Muscle of leg (tissue), 11 donors: Measurements from ENCODE around the gene ARHGEF25. TPM values are rescaled to one million over a fixed set of nuclear protein-coding genes. Genes with fewer than 3 reads are reported as not detected.
A peak's percentile ranks its signal among the peaks of the same experiment; 100 is the strongest.

Experiments used
- DNase-seq: peaks from one replicate; pipeline ENCODE4 v3.0.0; 2013
- H3K27ac ChIP-seq: one replicate; pipeline ENCODE4 v1.5.1; 2013; ENCODE audit warnings: mild to moderate bottlenecking, low read length, control low read depth
- H3K27me3 ChIP-seq: one replicate; pipeline ENCODE4 v1.6.1; 2013; ENCODE audit warnings: low read length; ENCODE audit not compliant: control insufficient read depth, insufficient read depth
- H3K36me3 ChIP-seq: one replicate; pipeline ENCODE4 v1.6.1; 2013; ENCODE audit warnings: low read length; ENCODE audit not compliant: control insufficient read depth, insufficient read depth
- H3K4me1 ChIP-seq: one replicate; pipeline ENCODE4 v1.6.1; 2013; ENCODE audit warnings: low read length; ENCODE audit not compliant: control insufficient read depth, insufficient read depth
- H3K4me3 ChIP-seq: one replicate; pipeline ENCODE4 v1.5.1; 2013; ENCODE audit warnings: low read length, control low read depth
- H3K9me3 ChIP-seq: replicated peaks from 2 replicates; pipeline ENCODE4 v1.6.1; 2013; ENCODE audit warnings: low read depth, low read length; ENCODE audit not compliant: control insufficient read depth
- WGBS: methylation state at CpG from one replicate; pipeline ENCODE4 v1.1.5; 2013; ENCODE audit warnings: missing lambda C conversion rate; ENCODE audit not compliant: insufficient coverage; 5-methylcytosine and 5-hydroxymethylcytosine counted together
- polyA plus RNA-seq, 8 donors: library from polyadenylated mRNA; unstranded; fragments of 120-200 nt; gene quantifications; one replicate each; pipeline versions ENCODE4 v1.2.1 to v1.2.3, GENCODE V29; 2013; ENCODE audit warnings: inconsistent platforms in 1 of 8, low replicate concordance in 1 of 8; ENCODE audit not compliant: insufficient read length in 8 of 8, insufficient read depth in 1 of 8
- total RNA-seq: library from RNA; stranded (reverse); fragments of 120-200 nt; gene quantifications from one replicate; pipeline ENCODE4 v1.2.4, GENCODE V29; 2013

Gene ARHGEF25
- total and polyA plus RNA-seq, 9 donors: 32.3 to 51.2 (median 40.2) TPM

GRCh38 chr12:57620936-57621496 lies 9.8 kb downstream of the ARHGEF25 start:
- peak; percentile 39 for DNase-seq
- H3K36me3 ChIP-seq: peaks cover 34% of the 10 kb centered on the region
- peak overlapping the region; percentile 46 for H3K4me3 ChIP-seq
- peaks cover 23% of the 10 kb centered on the region for H3K4me1 ChIP-seq
- no peaks in the 10 kb centered on the region for H3K9me3 ChIP-seq
- WGBS: 4% methylated on average over 38 of the region's 42 CpGs
- no peak overlapping the region for H3K27ac ChIP-seq
- peaks cover 88% of the 10 kb centered on the region for H3K27me3 ChIP-seq

DNA sequence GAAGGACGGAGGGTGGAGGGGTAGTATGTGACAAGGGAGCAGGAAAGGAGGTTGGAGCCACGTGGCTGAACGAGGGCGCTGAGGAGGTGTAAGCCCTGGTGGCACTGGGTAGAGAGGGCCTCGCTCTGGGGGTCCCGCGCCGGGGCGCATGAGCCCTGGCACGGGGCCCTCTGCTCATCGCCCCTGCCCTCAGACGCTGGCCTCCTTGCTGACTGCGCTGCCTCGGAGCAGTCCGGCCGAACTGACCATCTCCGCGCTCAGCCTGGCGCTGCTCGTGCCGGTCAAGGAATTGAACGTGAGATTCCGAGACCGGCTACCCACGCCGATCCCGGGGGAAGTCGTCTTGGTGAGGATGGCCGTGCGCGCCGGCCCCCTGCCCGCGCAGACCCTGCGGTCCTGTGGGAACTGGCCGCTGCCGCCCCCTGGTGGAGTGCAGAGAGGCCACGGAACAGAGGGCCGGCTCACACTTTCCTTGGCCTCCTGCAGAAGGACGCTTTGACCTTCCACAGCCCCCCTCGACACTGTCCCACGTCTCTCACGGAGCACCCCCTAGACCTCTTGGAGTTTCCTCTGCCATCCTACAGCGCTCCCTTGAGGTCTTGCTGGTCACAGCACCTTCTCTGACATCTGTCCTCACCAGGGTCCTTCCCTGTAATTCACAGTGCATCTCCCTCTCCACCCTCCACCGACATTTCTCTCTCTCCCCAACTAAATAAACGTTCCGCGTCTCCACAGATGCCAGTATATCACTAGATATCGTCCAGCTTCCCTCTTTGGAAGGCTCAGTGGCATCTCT lies 10.5 kb downstream of the ARHGEF25 start:
- peak; percentile 70 for DNase-seq
- 2% methylated on average over 49 of the region's 49 CpGs for WGBS
- Histone ChIP-seq H3K36me3 (peaks cover 31% of the 10 kb centered on the region), H3K4me1 (peaks cover 29% of the 10 kb centered on the region), H3K27me3 (peaks cover 93% of the 10 kb centered on the region), H3K27ac (no peak overlapping the region), H3K4me3 (peak overlapping the region; percentile 46), H3K9me3 (no peaks in the 10 kb centered on the region)

GRCh38 chr12:57622293-57623245 lies 11.3 kb downstream of the ARHGEF25 start:
- WGBS: 77% methylated on average over 6 of the region's 9 CpGs
- Histone ChIP-seq H3K27ac (no peak overlapping the region), H3K9me3 (no peaks in the 10 kb centered on the region), H3K36me3 (peaks cover 26% of the 10 kb centered on the region), H3K4me1 (peaks cover 36% of the 10 kb centered on the region), H3K4me3 (no peak overlapping the region), H3K27me3 (peaks cover 96% of the 10 kb centered on the region)
- DNase-seq: peak; percentile 3

DNA sequence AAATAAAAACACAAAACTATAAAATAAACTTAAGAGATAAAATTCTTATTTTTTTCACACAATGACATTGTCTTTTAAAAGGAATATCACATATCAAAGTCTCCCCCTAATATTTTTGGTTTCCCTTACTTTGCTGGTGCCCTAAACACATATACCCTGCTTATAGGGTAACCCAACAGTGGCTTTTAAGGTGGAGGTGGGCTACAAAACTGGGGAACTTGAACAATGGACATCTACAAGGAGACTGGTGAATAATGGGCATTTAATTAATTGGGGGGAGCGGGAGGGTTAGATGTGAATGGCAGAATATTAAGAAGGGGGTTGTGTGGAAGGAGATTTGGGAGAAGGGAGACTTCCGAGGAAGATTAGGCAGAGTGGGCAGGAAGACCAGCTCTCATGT lies 12.2 kb downstream of the ARHGEF25 start:
- peaks cover 96% of the 10 kb centered on the region for H3K27me3 ChIP-seq
- WGBS: 88% methylated on average over 1 of the region's 2 CpGs
- peaks cover 26% of the 10 kb centered on the region for H3K36me3 ChIP-seq
- no peak for DNase-seq
- no peak overlapping the region for H3K4me3 ChIP-seq
- H3K4me1 ChIP-seq: peaks cover 42% of the 10 kb centered on the region
- no peak overlapping the region for H3K27ac ChIP-seq
- no peaks in the 10 kb centered on the region for H3K9me3 ChIP-seq

DNA sequence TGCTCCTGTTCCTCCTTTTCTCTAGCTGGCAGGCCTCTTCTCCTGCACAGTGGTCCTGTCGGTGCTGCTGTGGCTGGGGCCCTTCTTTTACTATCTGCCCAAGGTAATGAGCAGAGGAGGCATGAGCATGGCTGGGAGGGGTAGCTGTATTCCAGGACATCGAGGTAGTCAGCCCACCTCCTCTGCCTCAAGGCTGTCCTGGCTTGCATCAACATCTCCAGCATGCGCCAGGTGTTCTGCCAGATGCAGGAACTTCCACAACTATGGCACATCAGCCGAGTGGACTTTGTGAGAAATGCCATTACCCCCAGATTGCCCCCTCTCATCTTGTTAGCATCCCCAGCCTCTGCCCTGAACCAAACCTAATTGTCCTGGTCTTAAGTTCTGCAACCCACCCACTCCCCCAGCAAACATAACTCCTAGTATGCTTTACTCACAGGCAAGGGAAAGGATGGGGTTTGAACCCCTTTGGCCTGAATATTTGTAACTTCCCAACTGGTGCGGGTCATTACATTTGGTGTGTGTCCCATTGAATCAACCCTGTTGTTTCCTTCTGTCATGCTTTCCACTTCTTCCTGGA lies 12.7 kb downstream of the ARHGEF25 start:
- peaks cover 96% of the 10 kb centered on the region for H3K27me3 ChIP-seq
- H3K36me3 ChIP-seq: peaks cover 26% of the 10 kb centered on the region
- H3K4me3 ChIP-seq: no peak overlapping the region
- no peak for DNase-seq
- no peaks in the 10 kb centered on the region for H3K9me3 ChIP-seq
- peaks cover 42% of the 10 kb centered on the region for H3K4me1 ChIP-seq
- no peak overlapping the region for H3K27ac ChIP-seq
- 74% methylated on average over 3 of the region's 5 CpGs for WGBS

- Histone ChIP-seq H3K9me3 (no peaks in the 10 kb centered on the region), H3K27ac (no peak overlapping the region), H3K27me3 (peaks cover 92% of the 10 kb centered on the region), H3K4me1 (peaks cover 37% of the 10 kb centered on the region), H3K36me3 (peaks cover 26% of the 10 kb centered on the region), H3K4me3 (no peak overlapping the region)
- peak; percentile 1 for DNase-seq
- 90% methylated on average over 1 of the region's 8 CpGs for WGBS
These were observed 13.4 kb downstream of the ARHGEF25 start for GRCh38 chr12:57624441-57625220.

DNA sequence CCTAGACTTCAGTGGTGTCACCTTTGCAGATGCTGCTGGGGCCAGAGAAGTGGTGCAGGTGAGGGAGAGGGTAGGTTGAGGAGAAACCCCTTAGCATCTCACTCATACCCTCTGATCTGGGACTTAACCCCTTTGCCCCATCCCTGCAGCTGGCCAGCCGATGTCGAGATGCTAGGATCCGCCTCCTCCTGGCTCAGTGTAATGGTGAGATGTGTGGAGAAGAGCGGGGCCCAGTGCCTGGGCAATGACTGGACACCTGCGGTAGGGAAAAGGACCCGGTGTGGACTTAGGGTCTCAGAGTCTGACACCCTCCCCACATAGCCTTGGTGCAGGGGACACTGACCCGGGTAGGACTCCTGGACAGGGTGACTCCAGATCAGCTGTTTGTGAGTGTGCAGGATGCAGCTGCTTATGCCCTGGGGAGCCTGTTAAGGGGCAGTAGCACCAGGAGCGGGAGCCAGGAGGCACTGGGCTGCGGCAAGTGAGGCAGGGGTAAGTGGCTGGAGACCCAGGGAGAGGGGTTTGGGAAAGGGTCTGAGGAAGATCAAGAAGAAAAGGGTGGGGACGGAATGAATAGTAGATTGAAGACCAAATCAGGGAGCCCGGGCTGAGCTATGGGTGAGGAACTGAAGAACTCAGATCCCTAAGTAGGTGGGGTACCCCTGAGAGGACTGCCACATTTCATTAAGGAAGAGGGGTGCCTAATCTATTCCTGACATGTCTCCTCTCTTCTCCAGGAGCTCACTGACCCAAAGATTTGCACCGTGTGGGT lies 14.2 kb downstream of the ARHGEF25 start:
- H3K36me3 ChIP-seq: peaks cover 26% of the 10 kb centered on the region
- H3K4me1 ChIP-seq: peaks cover 36% of the 10 kb centered on the region
- DNase-seq: peak; percentile 2
- H3K27ac ChIP-seq: no peak overlapping the region
- H3K27me3 ChIP-seq: peaks cover 92% of the 10 kb centered on the region
- no peak overlapping the region for H3K4me3 ChIP-seq
- no peaks in the 10 kb centered on the region for H3K9me3 ChIP-seq
- 65% methylated on average over 6 of the region's 12 CpGs for WGBS

GRCh38 chr12:57626111-57626920 lies 15.1 kb downstream of the ARHGEF25 start:
- WGBS: 19% methylated on average over 11 of the region's 13 CpGs
- H3K27ac ChIP-seq: no peak overlapping the region
- no peak overlapping the region for H3K4me3 ChIP-seq
- H3K4me1 ChIP-seq: peaks cover 28% of the 10 kb centered on the region
- peaks cover 26% of the 10 kb centered on the region for H3K36me3 ChIP-seq
- DNase-seq: peak; percentile 29
- no peaks in the 10 kb centered on the region for H3K9me3 ChIP-seq
- H3K27me3 ChIP-seq: peaks cover 92% of the 10 kb centered on the region
